GM12891 (cell line): ENCODE data around the gene NPR2.

Experiments used
- POLR2A ChIP-seq: IDR thresholded peaks from 2 replicates; pipeline ENCODE4 v1.6.1; 2011; ENCODE audit warnings: low read depth, low read length, control low read depth
- POLR2AphosphoS5 ChIP-seq: IDR thresholded peaks from 2 replicates; pipeline ENCODE4 v1.6.1; 2011; ENCODE audit warnings: low read depth, low read length, control low read depth
- POU2F2 ChIP-seq: IDR thresholded peaks from 2 replicates; pipeline ENCODE4 v1.6.1; 2011; ENCODE audit warnings: low read depth, mild to moderate bottlenecking, control low read depth, low read length, moderate library complexity
- TAF1 ChIP-seq: IDR thresholded peaks from 2 replicates; pipeline ENCODE4 v1.6.1; 2011; ENCODE audit warnings: low read depth, low read length, control low read depth

- TF ChIP-seq POU2F2: no peak
- TF ChIP-seq POLR2A: peak; percentile 68
- TF ChIP-seq POLR2AphosphoS5: peak; percentile 86
- peak; percentile 11; the same call in 1 of the 2 replicates for TF ChIP-seq TAF1
Observed at GRCh38 chr9:35814841-35815543, 23.6 kb downstream of the NPR2 start, which contains the start of gene HINT2.
